ENCODE measurements around the gene MAP7D2.

- TF ChIP-seq CTCF (IDR thresholded peaks at IDR 0.05; ENCODE audit: low read depth, low read length, missing input control) (no peak), RAD21 (IDR thresholded peaks at IDR 0.05) (no peak), ATF3 (IDR thresholded peaks at IDR 0.05) (no peak), EGR1 (IDR thresholded peaks at IDR 0.05; ENCODE audit: low read depth in 2 of 2) (no peak), GABPA (IDR thresholded peaks at IDR 0.05 in 1 of 2, conservative IDR thresholded peaks at IDR 0.05 in 1 of 2) (no peak), ZBTB33 (IDR thresholded peaks at IDR 0.05) (no peak)
These were observed 57.1 kb downstream of the MAP7D2 start for GRCh38 chrX:20059467-20060128.
